Peyer's patch (tissue), 4 donors: ENCODE data around the gene LPGAT1. TPM values are rescaled to one million over a fixed set of nuclear protein-coding genes. Genes with fewer than 3 reads are reported as not detected.
A peak's percentile ranks its signal among the peaks of the same experiment; 100 is the strongest.

Experiments
- DNase-seq, 3 donors: peaks; one replicate each; pipeline ENCODE4 v3.0.0-alpha.2; 2017 to 2019
- H3K27ac ChIP-seq, 4 donors: fragments of 200-600 bp; sonication (generic); one replicate each; pipeline ENCODE4 v1.5.1; 2016 to 2019
- H3K27me3 ChIP-seq, 2 donors: fragments of 200-600 bp; sonication (generic); one replicate each; pipeline ENCODE4 v1.5.1; 2019
- H3K36me3 ChIP-seq, 3 donors: fragments of 200-600 bp; sonication (generic); one replicate each; pipeline ENCODE4 v1.5.1; 2016 to 2019
- H3K4me1 ChIP-seq, 4 donors: fragments of 200-600 bp; sonication (generic); one replicate each; pipeline ENCODE4 v1.5.1; 2016 to 2019
- H3K4me3 ChIP-seq, 4 donors: fragments of 200-600 bp; sonication (generic); 1 replicate in 3 of 4; 2 replicates in 1 of 4; pipeline ENCODE4 v1.5.1; 2016 to 2019; ENCODE audit warnings: mild to moderate bottlenecking in 1 of 4
- H3K9me3 ChIP-seq, 4 donors: fragments of 200-600 bp; sonication (generic); one replicate each; pipeline ENCODE4 v1.5.1; 2016 to 2019; ENCODE audit warnings: mild to moderate bottlenecking in 1 of 4
- CTCF ChIP-seq, 6 experiments: fragments of 450-650 bp in 4 of 6; fragments of 200-600 bp in 2 of 6; sonication (generic) in 1 of 6; IDR thresholded peaks; one replicate each; pipeline ENCODE4 v1.5.1; 2017 to 2019; ENCODE audit warnings: antibody characterized with exemption in 6 of 6, mild to moderate bottlenecking in 3 of 6, moderate library complexity in 1 of 6
- POLR2A ChIP-seq, 2 donors: fragments of 450-650 bp; IDR thresholded peaks; one replicate each; pipeline ENCODE4 v1.5.1; 2017; ENCODE audit warnings: antibody characterized with exemption in 2 of 2, mild to moderate bottlenecking in 2 of 2, moderate library complexity in 2 of 2
- total RNA-seq, 4 donors: library from RNA; depleted of rRNA; stranded (reverse); fragments of >200 nt; gene quantifications; one replicate each; pipeline ENCODE4 v1.1.0, GENCODE V29; 2016

LPGAT1 gene
- total RNA-seq, 4 donors from 2014 or later, result 18.2 to 171 (median 138) TPM

- peaks cover 0 to 23% (median 0%) of the 10 kb centered on the region in 4 donors for H3K4me1 ChIP-seq
- TF ChIP-seq POLR2A (IDR thresholded peaks at IDR 0.05), result no peak
- no peak for TF ChIP-seq CTCF (IDR thresholded peaks at IDR 0.05)
- no peak overlapping the region for H3K4me3 ChIP-seq
- no peaks in the 10 kb centered on the region for H3K27me3 ChIP-seq
- no peak overlapping the region for H3K27ac ChIP-seq
- no peaks in the 10 kb centered on the region for H3K9me3 ChIP-seq
- H3K36me3 ChIP-seq, result no peaks in the 10 kb centered on the region
- DNase-seq, result no peak
Observed at GRCh38 chr1:211831558-211832323, 1.2 kb upstream of the LPGAT1 start.

DNA sequence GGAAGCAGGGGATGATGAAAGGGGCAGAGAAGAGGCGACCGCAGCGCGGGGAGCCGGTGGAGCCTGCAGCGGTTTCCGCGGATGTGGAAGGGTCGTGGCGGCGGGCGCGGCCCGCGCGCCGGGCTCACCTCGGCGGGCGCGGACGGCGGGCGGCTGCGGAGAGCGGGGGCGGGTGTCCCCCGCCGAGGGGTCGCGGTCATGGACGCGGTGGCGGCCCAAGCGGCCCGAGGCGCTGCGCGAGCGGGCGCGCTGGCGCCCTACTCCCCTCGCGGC, 572 bp downstream of the LPGAT1 start:
- no peaks in the 10 kb centered on the region for H3K36me3 ChIP-seq
- peak in 2 of 3 donors; percentile 33 to 48 for DNase-seq
- TF ChIP-seq CTCF (IDR thresholded peaks at IDR 0.05) (no peak), POLR2A (IDR thresholded peaks at IDR 0.05) (no peak)
- H3K27me3 ChIP-seq, result no peaks in the 10 kb centered on the region
- H3K27ac ChIP-seq, result peak overlapping the region; percentile 90 to 95 (median 92)
- peak overlapping the region; percentile 87 to 93 (median 90) for H3K4me3 ChIP-seq
- H3K9me3 ChIP-seq, result no peaks in the 10 kb centered on the region
- H3K4me1 ChIP-seq, result peaks cover 0 to 23% (median 0%) of the 10 kb centered on the region in 4 donors

GRCh38 chr1:211829343-211830054, 1.1 kb downstream of the LPGAT1 start:
- Histone ChIP-seq H3K9me3 (no peaks in the 10 kb centered on the region), H3K27ac (peak overlapping the region; percentile 90 to 95 (median 92)), H3K4me1 (peaks cover 0 to 23% (median 0%) of the 10 kb centered on the region in 4 donors), H3K36me3 (no peaks in the 10 kb centered on the region), H3K27me3 (no peaks in the 10 kb centered on the region), H3K4me3 (peak overlapping the region; percentile 87 to 93 (median 90))
- peak in 2 of 6 experiments; percentile 6 to 7 for TF ChIP-seq CTCF (IDR thresholded peaks at IDR 0.05)
- peak in 1 of 2 donors; percentile 45 for TF ChIP-seq POLR2A (IDR thresholded peaks at IDR 0.05)
- DNase-seq, result peak; percentile 26 to 74 (median 59)

DNA sequence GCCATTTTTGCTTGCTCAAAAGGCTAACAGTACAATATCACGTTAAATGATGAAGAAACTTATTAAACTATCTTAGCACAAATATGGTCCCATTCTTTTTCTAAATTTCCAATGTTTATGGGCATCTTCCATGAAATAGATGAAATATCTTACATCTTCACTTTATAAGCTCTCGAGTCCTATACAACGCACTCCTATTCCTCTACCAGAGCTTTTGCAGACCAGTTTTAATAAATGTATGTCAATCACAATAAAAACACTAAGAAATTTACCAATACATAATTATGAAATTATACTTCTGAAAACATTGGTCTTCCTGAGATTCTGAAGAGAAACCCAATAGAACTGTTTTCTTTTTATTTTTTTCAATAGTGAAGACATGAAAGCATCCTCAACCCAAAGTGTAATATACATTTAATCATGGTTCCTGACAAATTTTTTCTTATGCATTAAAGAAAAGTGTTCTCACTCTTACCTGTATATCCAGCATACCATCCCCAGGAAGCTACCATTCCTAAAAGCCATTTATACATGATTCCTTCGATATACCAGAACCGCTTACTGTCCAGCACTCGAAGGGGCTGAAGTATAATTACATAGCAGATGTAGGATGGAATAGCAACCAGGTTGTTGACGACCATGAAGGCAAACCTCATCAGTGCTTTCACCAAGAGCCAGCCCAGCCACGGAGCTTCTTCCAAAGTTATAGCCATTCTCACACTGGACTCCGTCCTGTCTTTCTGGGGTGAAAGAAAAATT, 1.8 kb downstream of the LPGAT1 start:
- Histone ChIP-seq H3K27ac (peak overlapping the region in 1 of 4 donors; percentile 92), H3K36me3 (no peaks in the 10 kb centered on the region), H3K4me1 (peaks cover 0 to 23% (median 0%) of the 10 kb centered on the region in 4 donors), H3K27me3 (no peaks in the 10 kb centered on the region), H3K9me3 (no peaks in the 10 kb centered on the region), H3K4me3 (peak overlapping the region in 2 of 4 donors; percentile 89 to 93)
- DNase-seq, result no peak
- TF ChIP-seq POLR2A (IDR thresholded peaks at IDR 0.05) (no peak), CTCF (IDR thresholded peaks at IDR 0.05) (no peak)

GRCh38 chr1:211827051-211827450, 3.5 kb downstream of the LPGAT1 start:
- no peak overlapping the region for H3K27ac ChIP-seq
- TF ChIP-seq CTCF (IDR thresholded peaks at IDR 0.05) (no peak), POLR2A (IDR thresholded peaks at IDR 0.05) (no peak)
- DNase-seq, result no peak
- H3K36me3 ChIP-seq, result peaks cover 0 to 3% (median 0%) of the 10 kb centered on the region in 3 donors
- H3K4me1 ChIP-seq, result peaks cover 0 to 17% (median 0%) of the 10 kb centered on the region in 4 donors
- H3K4me3 ChIP-seq, result peak overlapping the region in 2 of 4 donors; percentile 31 to 89
- no peaks in the 10 kb centered on the region for H3K27me3 ChIP-seq
- no peaks in the 10 kb centered on the region for H3K9me3 ChIP-seq
